AG04450 (cell line): Measurements from ENCODE around the gene TBPL2. TPM values are rescaled to one million over a fixed set of nuclear protein-coding genes. Genes with fewer than 3 reads are reported as not detected.

Experiments used
- CTCF ChIA-PET: fragments of 300-600, 350-600 bp; formaldehyde crosslinking; extraction: SDS; loops from one replicate; lab custom pipeline; 2022; ENCODE audit warnings: antibody characterized with exemption, inconsistent platforms; lab: Charles Lee
- POLR2A ChIA-PET: fragments of 350-600 bp; formaldehyde crosslinking; extraction: SDS; loops from one replicate; lab custom pipeline; 2021; ENCODE audit warnings: antibody characterized with exemption, inconsistent platforms; lab: Yijun Ruan, JAX
- DNase-seq: peaks from one replicate; pipeline ENCODE4 v3.0.0-alpha.2; 2011; ENCODE audit warnings: low read depth, low spot score
- H3K27ac ChIP-seq: one replicate; pipeline ENCODE4 v1.5.1; 2012; ENCODE audit warnings: low read depth, low read length, control low read depth
- H3K27me3 ChIP-seq: one replicate; pipeline ENCODE4 v1.6.0; 2012; ENCODE audit warnings: low read length; ENCODE audit not compliant: control insufficient read depth, insufficient read depth
- H3K4me3 ChIP-seq: 2 replicates; pipeline ENCODE4 v1.5.1; 2011; ENCODE audit warnings: mild to moderate bottlenecking, low read depth, low read length, control low read depth
- H3K9me3 ChIP-seq: 2 replicates; pipeline ENCODE4 v1.5.1; 2012; ENCODE audit warnings: low read length; ENCODE audit not compliant: control insufficient read depth, insufficient read depth
- polyA plus RNA-seq: library from polyadenylated mRNA; depleted of rRNA; stranded (reverse); fragments of >200 nt; gene quantifications from 2 replicates; pipeline ENCODE4 v1.2.3, GENCODE V29; 2011
- TF ChIP-seq, protein P1 (sequence below): IDR thresholded peaks from 2 replicates; pipeline ENCODE4 v1.5.1; 2011; ENCODE audit warnings: low read depth, low read length, control low read depth, inconsistent platforms

TBPL2 gene
- polyA plus RNA-seq, 1 experiment = not detected

DNA sequence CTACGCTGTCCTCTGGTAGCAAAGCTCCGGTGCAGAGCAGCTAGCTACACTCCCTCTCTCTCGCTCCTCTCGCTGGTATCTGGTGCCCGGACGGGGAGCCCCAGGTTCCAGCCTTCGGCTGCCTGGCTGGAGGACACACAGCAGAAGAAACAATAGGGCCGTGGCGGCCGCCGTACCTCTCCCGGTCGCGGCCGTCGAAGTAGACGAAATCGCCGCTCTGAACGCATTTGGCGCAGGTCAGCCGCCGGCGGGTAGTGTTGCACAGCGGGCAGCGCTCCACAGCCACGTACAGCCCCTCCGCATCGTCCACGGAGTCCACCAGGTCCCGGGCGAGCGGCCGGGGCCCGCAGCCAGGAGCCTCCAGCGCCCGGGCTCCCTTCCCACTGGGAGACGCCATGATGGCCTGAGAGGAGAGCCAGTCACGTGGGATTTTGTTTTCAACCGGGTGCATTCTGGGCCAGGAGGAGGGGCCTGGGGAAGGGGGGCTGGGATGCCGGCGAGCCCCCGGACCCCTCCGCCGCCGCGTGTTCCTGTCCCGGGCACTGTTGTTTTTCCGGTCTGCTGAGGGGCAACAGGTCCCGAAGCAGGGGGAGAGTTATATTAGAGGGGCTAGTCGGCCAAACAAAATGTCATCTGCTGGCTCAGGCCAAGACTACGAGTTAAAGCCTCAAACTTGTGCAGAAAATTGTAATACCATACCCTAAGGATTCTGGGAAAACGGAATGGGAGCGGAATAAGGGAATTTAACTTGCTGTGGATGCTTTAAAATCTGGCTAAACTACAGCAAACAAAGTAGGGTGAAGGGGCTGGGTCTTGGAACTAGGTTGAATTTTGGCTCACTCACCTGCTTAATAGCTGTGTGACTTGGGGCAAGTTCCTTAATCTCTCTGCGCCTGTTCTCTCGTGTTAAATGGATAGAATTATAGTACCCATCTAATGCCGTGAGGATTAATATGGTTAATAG lies 28.7 kb downstream of the TBPL2 start, which contains the start of gene ATG14:
Gene ATG14, minus strand, starts transcription at position 405 of the 964 bp plus-strand sequence. Its CDS starts 8 bp downstream, at position 397.
- ChIA-PET CTCF (interaction anchor here (0.5 to 1.8 kb wide), 4 partner anchors 35 to 322 kb away, joined by 3 to 13 read pairs (median 6); partner anchors contain the start of gene FBXO34), POLR2A (no interaction called here)
- DNase-seq = peak; percentile 46

DNA sequence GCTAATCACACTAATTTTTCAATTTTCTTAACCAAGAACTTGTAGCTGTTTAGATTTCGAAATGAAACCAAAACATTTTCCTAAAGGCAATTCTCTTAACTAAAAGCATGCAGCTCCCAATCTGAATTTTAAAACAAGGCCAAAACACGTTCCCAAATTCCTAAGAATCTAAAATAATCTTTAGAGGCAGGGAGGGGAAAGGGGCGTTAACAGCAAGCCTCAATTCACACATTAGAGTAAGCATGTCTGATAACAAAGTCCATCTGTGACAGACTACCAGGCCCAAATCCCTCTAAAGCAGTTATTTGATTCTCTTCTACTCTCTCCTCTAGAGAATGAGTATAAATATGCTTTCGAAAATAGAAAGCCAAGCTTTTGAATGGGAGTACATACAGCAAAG lies 29.5 kb downstream of the TBPL2 start:
- DNase-seq = no peak
- CTCF ChIA-PET = interaction anchor here (0.5 to 1.8 kb wide), 7 partner anchors 13 to 321 kb away, joined by 3 to 13 read pairs (median 6); partner anchors contain the start of gene FBXO34

More for the DNA sequence above, 28.7 kb downstream of the TBPL2 start, which contains the start of gene ATG14:
- peak within 1 kb of the TSS; percentile 41 for H3K27ac ChIP-seq
- no peaks in the 10 kb centered on the region for H3K9me3 ChIP-seq
- TF ChIP-seq, protein P1, sequence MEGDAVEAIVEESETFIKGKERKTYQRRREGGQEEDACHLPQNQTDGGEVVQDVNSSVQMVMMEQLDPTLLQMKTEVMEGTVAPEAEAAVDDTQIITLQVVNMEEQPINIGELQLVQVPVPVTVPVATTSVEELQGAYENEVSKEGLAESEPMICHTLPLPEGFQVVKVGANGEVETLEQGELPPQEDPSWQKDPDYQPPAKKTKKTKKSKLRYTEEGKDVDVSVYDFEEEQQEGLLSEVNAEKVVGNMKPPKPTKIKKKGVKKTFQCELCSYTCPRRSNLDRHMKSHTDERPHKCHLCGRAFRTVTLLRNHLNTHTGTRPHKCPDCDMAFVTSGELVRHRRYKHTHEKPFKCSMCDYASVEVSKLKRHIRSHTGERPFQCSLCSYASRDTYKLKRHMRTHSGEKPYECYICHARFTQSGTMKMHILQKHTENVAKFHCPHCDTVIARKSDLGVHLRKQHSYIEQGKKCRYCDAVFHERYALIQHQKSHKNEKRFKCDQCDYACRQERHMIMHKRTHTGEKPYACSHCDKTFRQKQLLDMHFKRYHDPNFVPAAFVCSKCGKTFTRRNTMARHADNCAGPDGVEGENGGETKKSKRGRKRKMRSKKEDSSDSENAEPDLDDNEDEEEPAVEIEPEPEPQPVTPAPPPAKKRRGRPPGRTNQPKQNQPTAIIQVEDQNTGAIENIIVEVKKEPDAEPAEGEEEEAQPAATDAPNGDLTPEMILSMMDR = no peak
- H3K27me3 ChIP-seq = no peaks in the 10 kb centered on the region
- H3K4me3 ChIP-seq = peak within 1 kb of the TSS; percentile 95

DNA sequence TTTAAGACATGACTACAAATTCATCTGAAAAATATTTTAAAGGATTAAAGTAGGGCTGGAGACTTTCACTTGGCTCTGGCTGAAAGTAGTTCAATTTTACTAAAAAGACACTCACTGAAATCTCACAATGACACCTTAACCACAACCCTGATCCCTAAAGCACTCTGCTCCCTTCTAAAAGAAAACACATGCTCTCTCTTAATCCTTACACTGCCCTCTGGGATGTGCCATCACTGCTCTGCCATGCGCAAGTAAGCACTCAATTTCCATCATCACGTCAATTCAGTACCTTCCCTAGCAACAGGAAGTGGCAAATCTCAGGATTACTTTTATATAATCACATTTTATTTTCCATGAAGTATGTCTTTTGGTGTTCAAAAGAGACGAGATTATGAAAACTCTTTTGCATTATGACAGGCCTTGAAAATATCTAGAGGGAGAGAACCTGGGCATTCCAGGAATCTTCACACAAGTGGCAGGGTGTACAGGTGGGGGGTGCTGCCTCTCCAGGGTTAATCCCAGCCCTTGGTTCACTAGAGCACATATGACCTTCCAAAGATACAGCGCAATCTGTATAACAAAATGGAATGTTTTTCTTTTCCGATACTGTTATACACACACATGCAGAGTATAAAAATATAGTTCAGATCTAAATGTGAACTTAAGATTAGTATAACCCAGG lies 36.1 kb downstream of the TBPL2 start:
- Histone ChIP-seq H3K4me3 (no peak overlapping the region), H3K27ac (no peak overlapping the region), H3K9me3 (no peaks in the 10 kb centered on the region), H3K27me3 (no peaks in the 10 kb centered on the region)
- POLR2A ChIA-PET = no interaction called here
- CTCF ChIA-PET = interaction anchor here (1.0 to 1.6 kb wide), 3 partner anchors 42 to 159 kb away, joined by 3 to 5 read pairs (median 4); no protein-coding TSS in a partner anchor
- TF ChIP-seq, protein P1 = no peak
- no peak for DNase-seq

More for the DNA sequence above, 29.5 kb downstream of the TBPL2 start:
- H3K27ac ChIP-seq = no peak overlapping the region
- no peaks in the 10 kb centered on the region for H3K27me3 ChIP-seq
- H3K4me3 ChIP-seq = peak overlapping the region; percentile 95
- POLR2A ChIA-PET = no interaction called here
- no peaks in the 10 kb centered on the region for H3K9me3 ChIP-seq
- TF ChIP-seq, protein P1 = no peak

DNA sequence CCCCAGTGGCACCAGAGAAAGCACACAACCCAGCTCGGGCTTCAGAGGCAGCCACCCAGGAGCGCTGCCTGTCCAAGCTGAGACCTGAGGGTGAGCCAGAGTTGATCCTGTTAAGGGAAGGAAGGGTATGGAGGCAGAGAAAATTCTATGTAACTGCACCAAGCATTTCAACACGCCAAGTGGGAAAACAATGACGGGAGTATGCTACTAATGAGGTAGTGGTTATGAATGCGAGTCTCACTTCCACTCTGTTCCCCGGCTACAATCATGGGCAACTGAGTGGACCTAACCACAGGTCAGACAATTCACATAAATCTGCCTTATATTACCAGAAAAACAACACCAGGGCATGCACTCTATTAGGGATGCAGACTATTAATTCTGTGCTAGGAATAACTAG lies 38.7 kb downstream of the TBPL2 start:
- no peak for DNase-seq
- H3K4me3 ChIP-seq = no peak overlapping the region
- ChIA-PET CTCF (no interaction called here), POLR2A (no interaction called here)
- H3K27me3 ChIP-seq = no peaks in the 10 kb centered on the region
- no peak overlapping the region for H3K27ac ChIP-seq
- H3K9me3 ChIP-seq = no peaks in the 10 kb centered on the region
- TF ChIP-seq, protein P1 = no peak
